SU-DHL-6 (cell line): ENCODE results near the gene HMCN2.

Source experiments
- H2AFZ ChIP-seq: fragments of 200-600 bp; sonication (generic); 2 replicates; pipeline ENCODE4 v1.6.1; 2014; ENCODE audit warnings: low read depth, mild to moderate bottlenecking, moderate library complexity, mixed read lengths, antibody characterized with exemption, low read length; ENCODE audit not compliant: severe bottlenecking
- H3F3A ChIP-seq: fragments of 200-600 bp; shearing (Covaris generic); 2 replicates; pipeline ENCODE4 v1.6.0; 2016; ENCODE audit warnings: antibody characterized with exemption, mild to moderate bottlenecking; ENCODE audit not compliant: insufficient read depth
- H3K27ac ChIP-seq: fragments of 200-600 bp; sonication (generic); 2 replicates; pipeline ENCODE4 v1.5.1; 2016; ENCODE audit warnings: low read depth, mild to moderate bottlenecking, low read length, moderate library complexity, mixed read lengths
- H3K27me3 ChIP-seq: fragments of 200-600 bp; sonication (generic), shearing (Covaris generic); 2 replicates; pipeline ENCODE4 v1.6.0; 2014; ENCODE audit warnings: mild to moderate bottlenecking, low read length
- H3K36me3 ChIP-seq: fragments of 200-600 bp; sonication (generic); 2 replicates; pipeline ENCODE4 v1.6.1; 2014; ENCODE audit warnings: mild to moderate bottlenecking, low read length, mixed read lengths
- H3K4me2 ChIP-seq: fragments of 300-600, 200-600 bp; shearing (Covaris generic), sonication (generic); 2 replicates; pipeline ENCODE4 v1.6.0; 2014; ENCODE audit warnings: low read length, low read depth, mild to moderate bottlenecking; ENCODE audit not compliant: poor library complexity, severe bottlenecking
- H3K4me3 ChIP-seq: fragments of 200-600 bp; sonication (generic); 2 replicates; pipeline ENCODE4 v1.5.1; 2014; ENCODE audit warnings: antibody characterized with exemption, low read length, mild to moderate bottlenecking, mixed read lengths; ENCODE audit not compliant: insufficient read depth, poor library complexity, severe bottlenecking
- H3K79me2 ChIP-seq: fragments of 200-600 bp; sonication (generic); 2 replicates; pipeline ENCODE4 v1.6.1; 2014; ENCODE audit warnings: mild to moderate bottlenecking, low read length, moderate library complexity; ENCODE audit not compliant: insufficient read depth
- H3K9ac ChIP-seq: fragments of 200-600 bp; sonication (generic); 2 replicates; pipeline ENCODE4 v1.7.0; 2014; ENCODE audit warnings: mild to moderate bottlenecking, low read length
- H3K9me2 ChIP-seq: fragments of 200-600 bp; sonication (generic); replicated peaks from 2 replicates; pipeline ENCODE4 v1.6.1; 2014; ENCODE audit warnings: low read length; ENCODE audit not compliant: insufficient read depth
- H3K9me3 ChIP-seq: fragments of 200-600 bp; sonication (generic); 2 replicates; pipeline ENCODE4 v1.6.1; 2014; ENCODE audit warnings: low read length, mixed read lengths; ENCODE audit not compliant: insufficient read depth
- H4K20me1 ChIP-seq: fragments of 200-600 bp; sonication (generic); 2 replicates; pipeline ENCODE4 v1.6.1; 2014; ENCODE audit warnings: low read depth, mild to moderate bottlenecking, antibody characterized with exemption, low read length, moderate library complexity, mixed read lengths
- CTCF ChIP-seq: fragments of 200-600 bp; sonication (generic); IDR thresholded peaks from one replicate; pipeline ENCODE4 v1.5.1; 2017; ENCODE audit warnings: antibody characterized with exemption, mild to moderate bottlenecking, low read length, moderate library complexity; ENCODE audit not compliant: insufficient read depth, poor library complexity, severe bottlenecking
- EZH2phosphoT487 ChIP-seq: fragments of 200-600 bp; sonication (generic), shearing (Covaris generic); conservative IDR thresholded peaks from 2 replicates; pipeline ENCODE4 v1.6.1; 2018; ENCODE audit warnings: mild to moderate bottlenecking, antibody characterized with exemption, low read length, moderate library complexity, mixed read lengths

Gene HMCN2

GRCh38 chr9:130351343-130351742 lies 85.8 kb downstream of the HMCN2 start:
- Histone ChIP-seq H2AFZ (no peak overlapping the region), H3K9me3 (no peaks in the 10 kb centered on the region), H3K4me2 (no peak overlapping the region), H3F3A (no peaks in the 10 kb centered on the region), H3K36me3 (no peaks in the 10 kb centered on the region), H3K79me2 (no peaks in the 10 kb centered on the region), H3K9ac (no peak overlapping the region), H3K27ac (no peak overlapping the region), H3K27me3 (no peaks in the 10 kb centered on the region), H3K4me3 (no peak overlapping the region), H3K9me2 (no peaks in the 10 kb centered on the region), H4K20me1 (no peaks in the 10 kb centered on the region)
- TF ChIP-seq EZH2phosphoT487 (no peak), CTCF (no peak)

GRCh38 chr9:130352081-130352480 lies 86.5 kb downstream of the HMCN2 start:
- Histone ChIP-seq H3K9ac (no peak overlapping the region), H3K9me2 (no peaks in the 10 kb centered on the region), H3F3A (no peaks in the 10 kb centered on the region), H3K9me3 (no peaks in the 10 kb centered on the region), H3K27ac (no peak overlapping the region), H3K36me3 (no peaks in the 10 kb centered on the region), H3K79me2 (no peaks in the 10 kb centered on the region), H3K4me2 (no peak overlapping the region), H2AFZ (no peak overlapping the region), H3K27me3 (no peaks in the 10 kb centered on the region), H3K4me3 (no peak overlapping the region), H4K20me1 (no peaks in the 10 kb centered on the region)
- TF ChIP-seq EZH2phosphoT487, result no peak
- TF ChIP-seq CTCF, result no peak

GRCh38 chr9:130352586-130353285 lies 87.2 kb downstream of the HMCN2 start:
- Histone ChIP-seq H2AFZ (no peak overlapping the region), H3K79me2 (no peaks in the 10 kb centered on the region), H4K20me1 (no peaks in the 10 kb centered on the region), H3K4me3 (no peak overlapping the region), H3F3A (no peaks in the 10 kb centered on the region), H3K9me3 (no peaks in the 10 kb centered on the region), H3K9me2 (no peaks in the 10 kb centered on the region), H3K27ac (no peak overlapping the region), H3K4me2 (no peak overlapping the region), H3K27me3 (no peaks in the 10 kb centered on the region), H3K9ac (no peak overlapping the region), H3K36me3 (no peaks in the 10 kb centered on the region)
- TF ChIP-seq CTCF, result no peak
- TF ChIP-seq EZH2phosphoT487, result no peak
